ENCODE results near the gene BRD9.

BRD9 gene

DNA sequence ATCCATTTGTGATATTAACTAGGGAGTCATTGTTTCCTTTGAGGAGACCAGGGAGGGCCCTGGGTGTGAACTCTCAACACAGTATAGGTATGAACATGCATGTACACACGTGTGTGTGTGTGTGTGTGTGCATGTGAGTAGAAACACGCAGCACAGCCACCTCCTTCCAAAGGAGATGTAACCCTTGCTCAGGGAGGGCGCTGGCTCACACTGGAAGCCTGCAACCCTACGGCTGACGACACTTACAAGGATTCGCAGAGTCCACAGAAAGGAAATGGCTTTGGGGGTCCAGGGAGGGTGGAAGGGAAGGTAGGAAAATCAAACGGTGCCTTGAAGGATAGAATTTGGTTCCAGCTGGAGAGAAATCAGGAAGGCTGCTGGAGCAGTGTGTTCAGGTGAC is 22.0 kb upstream of the BRD9 start:
- no peak for DNase-seq (ENCODE audit: extremely low spot score)
- TF ChIP-seq, protein P1, sequence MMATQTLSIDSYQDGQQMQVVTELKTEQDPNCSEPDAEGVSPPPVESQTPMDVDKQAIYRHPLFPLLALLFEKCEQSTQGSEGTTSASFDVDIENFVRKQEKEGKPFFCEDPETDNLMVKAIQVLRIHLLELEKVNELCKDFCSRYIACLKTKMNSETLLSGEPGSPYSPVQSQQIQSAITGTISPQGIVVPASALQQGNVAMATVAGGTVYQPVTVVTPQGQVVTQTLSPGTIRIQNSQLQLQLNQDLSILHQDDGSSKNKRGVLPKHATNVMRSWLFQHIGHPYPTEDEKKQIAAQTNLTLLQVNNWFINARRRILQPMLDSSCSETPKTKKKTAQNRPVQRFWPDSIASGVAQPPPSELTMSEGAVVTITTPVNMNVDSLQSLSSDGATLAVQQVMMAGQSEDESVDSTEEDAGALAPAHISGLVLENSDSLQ (IDR thresholded peaks at IDR 0.05): no peak
- no peak for TF ChIP-seq HDGF (IDR thresholded peaks at IDR 0.05; ENCODE audit: borderline replicate concordance)
- no peak for TF ChIP-seq FOXM1 (IDR thresholded peaks at IDR 0.05; ENCODE audit: borderline replicate concordance)
- TF ChIP-seq ELF4 (IDR thresholded peaks at IDR 0.05): no peak
- no peak for TF ChIP-seq LEF1 (IDR thresholded peaks at IDR 0.05; ENCODE audit: borderline replicate concordance)
- TF ChIP-seq SP1 (IDR thresholded peaks at IDR 0.05): no peak
- TF ChIP-seq BHLHE40 (IDR thresholded peaks at IDR 0.05; ENCODE audit: borderline replicate concordance): no peak
- TF ChIP-seq CTBP1 (IDR thresholded peaks at IDR 0.05; ENCODE audit: borderline replicate concordance): no peak
- TF ChIP-seq FOXK2 (IDR thresholded peaks at IDR 0.05): no peak
- no peak for TF ChIP-seq L3MBTL2 (conservative IDR thresholded peaks at IDR 0.05)
- ChIA-PET CTCF (no interaction called here), POLR2A (no interaction called here)

DNA sequence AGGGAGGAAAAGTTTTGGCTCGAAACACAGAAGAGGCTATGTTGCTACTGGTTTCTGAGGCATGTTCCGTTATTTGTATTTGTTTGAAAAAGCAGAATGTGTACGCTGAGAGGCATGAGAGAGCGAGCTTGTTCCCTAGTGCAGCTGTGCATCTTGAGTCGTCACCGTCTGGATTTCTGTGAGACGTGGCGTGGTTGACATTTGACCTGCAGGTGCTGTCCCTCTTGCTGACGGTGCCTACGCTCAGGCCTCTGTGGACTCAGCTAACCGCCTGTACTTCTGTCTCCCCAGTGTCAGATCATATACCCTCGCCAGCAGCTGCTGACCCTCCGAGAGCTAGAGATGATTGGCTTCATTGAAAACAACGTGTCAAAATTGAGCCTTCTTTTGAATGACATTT is 21.6 kb upstream of the BRD9 start:
- ChIA-PET POLR2A (no interaction called here), CTCF (interaction anchor here (1.0 kb wide), 1 partner anchor 10 kb away, joined by 4 read pairs; no protein-coding TSS in a partner anchor)
- TF ChIP-seq NFRKB (IDR thresholded peaks at IDR 0.05): no peak
- no peak for TF ChIP-seq ZNF384 (IDR thresholded peaks at IDR 0.05)
- no peak for TF ChIP-seq L3MBTL2 (conservative IDR thresholded peaks at IDR 0.05)
- TF ChIP-seq BHLHE40 (IDR thresholded peaks at IDR 0.05; ENCODE audit: borderline replicate concordance): no peak
- TF ChIP-seq CTBP1 (IDR thresholded peaks at IDR 0.05; ENCODE audit: borderline replicate concordance): no peak
- no peak for TF ChIP-seq FOXM1 (IDR thresholded peaks at IDR 0.05; ENCODE audit: borderline replicate concordance)
- TF ChIP-seq FOXK2 (IDR thresholded peaks at IDR 0.05): no peak
- TF ChIP-seq ARNT (IDR thresholded peaks at IDR 0.05): no peak
- TF ChIP-seq SP1 (IDR thresholded peaks at IDR 0.05): no peak
- no peak for TF ChIP-seq ELF4 (IDR thresholded peaks at IDR 0.05)
- TF ChIP-seq TARDBP (IDR thresholded peaks at IDR 0.05): no peak
- no peak for TF ChIP-seq HDGF (IDR thresholded peaks at IDR 0.05; ENCODE audit: borderline replicate concordance)
- TF ChIP-seq, protein P1 (IDR thresholded peaks at IDR 0.05): no peak
- TF ChIP-seq SUZ12 (IDR thresholded peaks at IDR 0.05): no peak
- TF ChIP-seq FOXA1 (IDR thresholded peaks at IDR 0.05): no peak
- TF ChIP-seq LEF1 (IDR thresholded peaks at IDR 0.05; ENCODE audit: borderline replicate concordance): no peak
- no peak for DNase-seq (ENCODE audit: extremely low spot score)

DNA sequence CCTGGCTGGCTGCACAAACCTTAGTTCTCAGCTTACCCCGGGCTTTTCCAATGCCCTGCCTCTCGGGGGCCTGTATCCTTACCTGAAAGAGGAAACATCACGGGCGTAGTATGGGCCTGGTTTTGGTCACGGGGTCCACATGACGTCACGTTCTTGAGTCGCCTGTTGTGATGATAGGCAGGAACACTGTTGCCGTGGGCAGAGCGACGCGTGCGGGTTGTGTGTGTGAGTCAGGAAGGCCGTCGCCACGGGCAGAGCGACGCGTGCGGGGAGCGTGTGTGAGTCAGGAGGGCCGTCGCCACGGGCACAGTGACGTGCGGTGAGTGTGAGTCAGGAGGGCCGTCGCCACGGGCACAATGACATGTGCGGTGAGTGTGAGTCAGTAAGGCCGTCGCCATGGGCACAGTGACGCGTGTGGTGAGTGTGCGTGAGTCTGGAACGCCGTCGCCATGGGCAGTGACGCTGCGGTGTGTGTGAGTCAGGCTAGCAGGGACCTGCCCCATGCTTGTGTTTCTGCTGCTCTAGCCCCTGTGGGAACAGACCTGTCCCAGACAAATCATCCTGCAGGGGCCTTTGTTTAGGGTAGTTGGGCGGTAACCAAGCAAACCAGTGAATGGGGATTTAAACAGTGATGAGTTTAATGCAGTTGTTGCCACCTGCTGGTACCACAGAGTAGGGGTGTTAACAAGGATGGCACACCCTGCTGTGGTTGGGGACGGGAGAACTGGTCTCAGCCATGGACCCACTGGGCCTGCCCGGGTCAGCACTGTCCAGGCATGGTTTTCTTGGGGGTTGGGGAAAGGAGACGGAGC is 19.9 kb upstream of the BRD9 start:
- ChIA-PET POLR2A (interaction anchor here (1.0 kb wide), 1 partner anchor 19 kb away, joined by 3 read pairs; no protein-coding TSS in a partner anchor), CTCF (interaction anchor here (0.7 kb wide), 1 partner anchor 352 kb away, joined by 3 read pairs; no protein-coding TSS in a partner anchor)
- DNase-seq (ENCODE audit: extremely low spot score): no peak
- TF ChIP-seq HDGF (IDR thresholded peaks at IDR 0.05; ENCODE audit: borderline replicate concordance) (no peak), FOXA1 (IDR thresholded peaks at IDR 0.05) (no peak), L3MBTL2 (conservative IDR thresholded peaks at IDR 0.05) (no peak), SP1 (IDR thresholded peaks at IDR 0.05) (no peak), ARNT (IDR thresholded peaks at IDR 0.05) (no peak), FOXK2 (IDR thresholded peaks at IDR 0.05) (no peak)

DNA sequence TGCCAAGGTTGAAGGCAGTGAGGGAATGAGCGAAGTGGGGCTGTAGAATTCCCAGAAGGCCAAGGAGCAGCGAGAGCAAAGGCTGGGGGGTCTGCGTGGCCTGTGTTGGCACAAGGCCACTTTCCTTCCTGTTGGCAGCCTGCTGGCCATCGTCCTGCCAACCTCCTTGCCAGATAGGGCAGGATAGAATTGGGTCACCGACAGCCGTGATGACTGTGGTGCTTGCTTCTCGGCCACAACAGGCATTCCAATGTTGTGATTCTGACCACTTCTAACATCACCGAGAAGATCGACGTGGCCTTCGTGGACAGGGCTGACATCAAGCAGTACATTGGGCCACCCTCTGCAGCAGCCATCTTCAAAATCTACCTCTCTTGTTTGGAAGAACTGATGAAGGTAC is 19.0 kb upstream of the BRD9 start:
- CTCF ChIA-PET: no interaction called here
- no peak for DNase-seq (ENCODE audit: extremely low spot score)
- TF ChIP-seq BHLHE40 (IDR thresholded peaks at IDR 0.05; ENCODE audit: borderline replicate concordance) (no peak), NFRKB (IDR thresholded peaks at IDR 0.05) (no peak), ARNT (IDR thresholded peaks at IDR 0.05) (no peak), LEF1 (IDR thresholded peaks at IDR 0.05; ENCODE audit: borderline replicate concordance) (no peak), ELF4 (IDR thresholded peaks at IDR 0.05) (no peak), SUZ12 (IDR thresholded peaks at IDR 0.05) (no peak), FOXK2 (IDR thresholded peaks at IDR 0.05) (no peak), SP1 (IDR thresholded peaks at IDR 0.05) (no peak), TARDBP (IDR thresholded peaks at IDR 0.05) (no peak), CTBP1 (IDR thresholded peaks at IDR 0.05; ENCODE audit: borderline replicate concordance) (no peak), HDGF (IDR thresholded peaks at IDR 0.05; ENCODE audit: borderline replicate concordance) (no peak), ZNF384 (IDR thresholded peaks at IDR 0.05) (no peak)
- TF ChIP-seq, protein P1 (IDR thresholded peaks at IDR 0.05): no peak
- POLR2A ChIA-PET: interaction anchor here (1.0 kb wide), 1 partner anchor 18 kb away, joined by 3 read pairs; no protein-coding TSS in a partner anchor

DNA sequence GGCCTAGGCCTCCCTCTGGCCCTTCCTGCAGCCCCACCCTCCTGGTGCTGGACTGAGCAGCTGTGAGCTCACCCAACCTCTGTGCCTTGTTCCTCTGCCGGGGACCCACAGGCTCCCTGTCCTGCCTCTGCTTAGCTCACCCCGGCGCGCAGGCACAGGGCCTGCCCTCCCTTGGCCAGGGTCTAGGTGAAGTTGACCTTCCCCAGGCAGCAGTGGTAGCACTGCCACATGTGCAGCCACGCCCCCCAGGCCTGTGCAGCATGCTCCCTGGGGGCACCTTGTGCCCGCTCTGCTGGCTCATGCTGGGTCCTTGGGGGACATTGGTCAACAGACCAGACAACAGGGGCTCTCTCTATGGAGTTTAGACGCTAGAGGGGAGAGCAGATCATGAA is 18.2 kb upstream of the BRD9 start:
- TF ChIP-seq NFRKB (IDR thresholded peaks at IDR 0.05) (no peak), FOXA1 (IDR thresholded peaks at IDR 0.05) (no peak), FOXM1 (IDR thresholded peaks at IDR 0.05; ENCODE audit: borderline replicate concordance) (no peak), SUZ12 (IDR thresholded peaks at IDR 0.05) (no peak), ARNT (IDR thresholded peaks at IDR 0.05) (no peak), HDGF (IDR thresholded peaks at IDR 0.05; ENCODE audit: borderline replicate concordance) (no peak), CTBP1 (IDR thresholded peaks at IDR 0.05; ENCODE audit: borderline replicate concordance) (no peak), BHLHE40 (IDR thresholded peaks at IDR 0.05; ENCODE audit: borderline replicate concordance) (no peak), SP1 (IDR thresholded peaks at IDR 0.05) (no peak)
- TF ChIP-seq, protein P1 (IDR thresholded peaks at IDR 0.05): no peak
- CTCF ChIA-PET: no interaction called here
- no peak for DNase-seq (ENCODE audit: extremely low spot score)
- POLR2A ChIA-PET: no interaction called here

Measured in HEK293T (cell line).